ENCODE data around the gene CD83. TPM values are rescaled to one million over a fixed set of nuclear protein-coding genes. Genes with fewer than 3 reads are reported as not detected.

CD83 gene
- total RNA-seq, 1 experiment from 2014 or later, result 7.0 TPM

- no peak overlapping the region for H3K27ac Mint-ChIP-seq
- H3T11ph ChIP-seq (ENCODE audit: low read length), result no peak overlapping the region
- peaks cover 6% of the 10 kb centered on the region in 2 experiments; a peak in 3 of 4 replicates for H3K4me1 Mint-ChIP-seq
- no peaks in the 10 kb centered on the region; the same call in 1 of the 2 replicates for H3K27me3 ChIP-seq (ENCODE audit: insufficient read depth, low read length)
- no peaks in the 10 kb centered on the region for H3K79me1 ChIP-seq (ENCODE audit: insufficient read depth, low read depth, low read length, poor library complexity, severe bottlenecking)
- H3K4ac ChIP-seq (ENCODE audit: low read depth, low read length), result no peak overlapping the region
- no peak overlapping the region for H2BK5ac ChIP-seq (ENCODE audit: insufficient read length, low read length)
- no peaks in the 10 kb centered on the region for H3K23me2 ChIP-seq (ENCODE audit: insufficient read length, low read depth, low read length, poor library complexity, severe bottlenecking)
- H3K9me3 Mint-ChIP-seq, result no peaks in the 10 kb centered on the region; a peak in 1 of 5 replicates
- no peak overlapping the region for H2AK5ac ChIP-seq (ENCODE audit: insufficient read length, low read length)
- no peak overlapping the region for H3K9ac ChIP-seq (ENCODE audit: extremely low read depth, insufficient read length, low read length)
- no peak overlapping the region for H2BK12ac ChIP-seq (ENCODE audit: insufficient read length, low read depth, low read length)
- WGBS (ENCODE audit: extremely low coverage, insufficient read length, low lambda C conversion rate), result no CpG with 5 or more reads among the region's 6 CpGs
- H3K18ac ChIP-seq (ENCODE audit: insufficient read length, low read depth, low read length), result no peak overlapping the region
- no peak overlapping the region for H3K4me2 ChIP-seq (ENCODE audit: insufficient read depth, insufficient read length, low read length)
- no peak overlapping the region for H4K5ac ChIP-seq (ENCODE audit: insufficient read length, low read depth, low read length)
- no peaks in the 10 kb centered on the region for H3K79me2 ChIP-seq (ENCODE audit: insufficient read depth, low read length)
- H4K8ac ChIP-seq (replicated peaks; ENCODE audit: insufficient read length, low read depth, low read length), result no peak overlapping the region
- DNase-seq, result no peak
- 0 out of 2 replicates have a peak, but pooled peaks cover 2% of the 10 kb centered on the region for H3K4me1 ChIP-seq (ENCODE audit: insufficient read depth, low read length)
- H3K56ac ChIP-seq (ENCODE audit: insufficient read length, low read depth, low read length), result no peak overlapping the region
- no peak overlapping the region for H2BK120ac ChIP-seq (ENCODE audit: low read depth, low read length, poor library complexity, severe bottlenecking)
- no peaks in the 10 kb centered on the region for H3K36me3 Mint-ChIP-seq (ENCODE audit: insufficient read depth in 1 of 3, low read depth in 3 of 3)
- no peak overlapping the region for H3K27ac ChIP-seq (ENCODE audit: insufficient read length, low read depth, low read length)
- no peak overlapping the region for H4K91ac ChIP-seq (ENCODE audit: insufficient read length, low read depth, low read length)
- H3K23ac ChIP-seq (ENCODE audit: insufficient read length, low read depth, low read length), result no peak overlapping the region
- no peak overlapping the region for H3K4me3 Mint-ChIP-seq
- no peaks in the 10 kb centered on the region for H3K9me3 ChIP-seq (ENCODE audit: control insufficient read depth, low read depth, low read length)
- no peak overlapping the region for H3K14ac ChIP-seq (ENCODE audit: insufficient read depth, low read length)
- H3K27me3 Mint-ChIP-seq (ENCODE audit: low read depth), result peaks cover 6% of the 10 kb centered on the region
- no peaks in the 10 kb centered on the region for H4K20me1 ChIP-seq (ENCODE audit: control insufficient read depth, insufficient read depth, insufficient read length)
- no peak overlapping the region for H2BK15ac ChIP-seq (ENCODE audit: low read depth, low read length)
- no peak overlapping the region for H2AFZ ChIP-seq (ENCODE audit: low read length)
- no peak overlapping the region for H2BK20ac ChIP-seq (ENCODE audit: low read depth, low read length, poor library complexity, severe bottlenecking)
- TF ChIP-seq, protein P1, sequence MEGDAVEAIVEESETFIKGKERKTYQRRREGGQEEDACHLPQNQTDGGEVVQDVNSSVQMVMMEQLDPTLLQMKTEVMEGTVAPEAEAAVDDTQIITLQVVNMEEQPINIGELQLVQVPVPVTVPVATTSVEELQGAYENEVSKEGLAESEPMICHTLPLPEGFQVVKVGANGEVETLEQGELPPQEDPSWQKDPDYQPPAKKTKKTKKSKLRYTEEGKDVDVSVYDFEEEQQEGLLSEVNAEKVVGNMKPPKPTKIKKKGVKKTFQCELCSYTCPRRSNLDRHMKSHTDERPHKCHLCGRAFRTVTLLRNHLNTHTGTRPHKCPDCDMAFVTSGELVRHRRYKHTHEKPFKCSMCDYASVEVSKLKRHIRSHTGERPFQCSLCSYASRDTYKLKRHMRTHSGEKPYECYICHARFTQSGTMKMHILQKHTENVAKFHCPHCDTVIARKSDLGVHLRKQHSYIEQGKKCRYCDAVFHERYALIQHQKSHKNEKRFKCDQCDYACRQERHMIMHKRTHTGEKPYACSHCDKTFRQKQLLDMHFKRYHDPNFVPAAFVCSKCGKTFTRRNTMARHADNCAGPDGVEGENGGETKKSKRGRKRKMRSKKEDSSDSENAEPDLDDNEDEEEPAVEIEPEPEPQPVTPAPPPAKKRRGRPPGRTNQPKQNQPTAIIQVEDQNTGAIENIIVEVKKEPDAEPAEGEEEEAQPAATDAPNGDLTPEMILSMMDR (conservative IDR thresholded peaks at IDR 0.05), result 0 out of 3 replicates have a peak, but pooled peaks have one; percentile 11
Observed at GRCh38 chr6:14149053-14149738, 31.6 kb downstream of the CD83 start.
